Natural killer cell (primary cell): ENCODE measurements around the gene PPP2R1A. TPM values are rescaled to one million over a fixed set of nuclear protein-coding genes. Genes with fewer than 3 reads are reported as not detected.

Experiments
- ATAC-seq, 3 donors: fragments of 150-1000 bp in 2 of 3; fragments of 200-7000 bp in 1 of 3; cut with Tn5 transposase; 1 replicate in 1 of 3; 2 replicates in 2 of 3; pipeline ENCODE4 v1.10.0; 2021; ENCODE audit warnings: mild to moderate bottlenecking in 2 of 3, moderate library complexity in 2 of 3
- DNase-seq, 2 donors: peaks; one replicate each; pipeline versions ENCODE4 v3.0.0 to v3.0.0-alpha.2; 2013 to 2021; ENCODE audit warnings: mixed read lengths in 1 of 2
- H3K27ac ChIP-seq: one replicate; pipeline ENCODE4 v1.5.1; 2013; ENCODE audit warnings: mild to moderate bottlenecking, low read length
- H3K27me3 ChIP-seq: one replicate; pipeline ENCODE4 v1.6.1; 2013; ENCODE audit warnings: low read length; ENCODE audit not compliant: control insufficient read depth, insufficient read depth
- H3K36me3 ChIP-seq: one replicate; pipeline ENCODE4 v1.6.1; 2013; ENCODE audit warnings: low read length; ENCODE audit not compliant: control insufficient read depth, insufficient read depth
- H3K4me1 ChIP-seq: one replicate; pipeline ENCODE4 v1.6.1; 2013; ENCODE audit warnings: low read length; ENCODE audit not compliant: control insufficient read depth, insufficient read depth
- H3K4me3 ChIP-seq: one replicate; pipeline ENCODE4 v1.5.1; 2013; ENCODE audit warnings: low read length
- H3K9me3 ChIP-seq: one replicate; pipeline ENCODE4 v1.6.1; 2013; ENCODE audit warnings: low read length; ENCODE audit not compliant: control insufficient read depth, insufficient read depth
- H3K27ac Mint-ChIP-seq, 2 donors: one replicate each; pipeline ENCODE4 v1.8.0; 2022; ENCODE audit warnings: mild to moderate bottlenecking in 2 of 2, mixed read lengths in 2 of 2, moderate library complexity in 1 of 2
- H3K27me3 Mint-ChIP-seq, 2 donors: one replicate each; pipeline ENCODE4 v1.8.0; 2022; ENCODE audit warnings: low read depth in 2 of 2, mixed read lengths in 2 of 2
- H3K36me3 Mint-ChIP-seq: one replicate; pipeline ENCODE4 v1.8.0; 2022; ENCODE audit warnings: mixed read lengths
- H3K4me1 Mint-ChIP-seq, 2 donors: one replicate each; pipeline ENCODE4 v1.8.0; 2022; ENCODE audit warnings: mixed read lengths in 2 of 2
- H3K4me3 Mint-ChIP-seq: one replicate; pipeline ENCODE4 v1.8.0; 2022; ENCODE audit warnings: mild to moderate bottlenecking, moderate library complexity, mixed read lengths
- H3K9me3 Mint-ChIP-seq, 2 donors: one replicate each; pipeline ENCODE4 v1.8.0; 2022; ENCODE audit warnings: mixed read lengths in 2 of 2
- CTCF ChIP-seq: fragments of 200-600 bp; IDR thresholded peaks from one replicate; pipeline ENCODE4 v1.8.0; 2022; ENCODE audit warnings: antibody characterized with exemption
- WGBS: methylation state at CpG from one replicate; pipeline ENCODE4 v1.1.7; 2013; ENCODE audit warnings: missing lambda C conversion rate; ENCODE audit not compliant: insufficient coverage; 5-methylcytosine and 5-hydroxymethylcytosine counted together
- intact Hi-C: fragments of 100-400 bp; cut with micrococcal nuclease; formaldehyde crosslinking; loops from one replicate; pipeline ENCODE4 v1.14.2; 2022
- total RNA-seq, 4 donors: library from RNA; stranded (reverse); fragments of 120-200 nt in 1 of 4; gene quantifications; one replicate each; pipeline versions ENCODE4 v1.2.3 to v1.2.4, GENCODE V29; 2013 to 2022

The PPP2R1A gene
- total RNA-seq, 3 donors from 2014 or later (not counting 1 experiment from before 2014, with no cell fraction given) = 221 to 256 (median 232) TPM

- peak overlapping the region; percentile 86 for H3K4me3 Mint-ChIP-seq
- ATAC-seq (peak; percentile 64 to 68 (median 65)), DNase-seq (no peak)
- H3K27ac ChIP-seq = peak overlapping the region; percentile 66
- intact Hi-C loops = no loop called here
- no peaks in the 10 kb centered on the region for H3K36me3 ChIP-seq
- H3K27me3 Mint-ChIP-seq = no peaks in the 10 kb centered on the region
- 52% methylated on average over 10 of the region's 10 CpGs for WGBS
- no peaks in the 10 kb centered on the region for H3K9me3 ChIP-seq
- no peaks in the 10 kb centered on the region for H3K27me3 ChIP-seq
- H3K4me3 ChIP-seq = no peak overlapping the region
- H3K4me1 ChIP-seq = peaks cover 73% of the 10 kb centered on the region
- H3K4me1 Mint-ChIP-seq = peaks cover 42% of the 10 kb centered on the region in 2 donors
- TF ChIP-seq CTCF = no peak
- peak overlapping the region; percentile 87 to 91 for H3K27ac Mint-ChIP-seq
- H3K9me3 Mint-ChIP-seq = no peaks in the 10 kb centered on the region
- H3K36me3 Mint-ChIP-seq = no peaks in the 10 kb centered on the region
These were observed 13.3 kb upstream of the PPP2R1A start for GRCh38 chr19:52176574-52176973.

- TF ChIP-seq CTCF = no peak
- Mint-ChIP-seq H3K4me3 (no peak overlapping the region), H3K27me3 (no peaks in the 10 kb centered on the region), H3K27ac (no peak overlapping the region), H3K36me3 (no peaks in the 10 kb centered on the region), H3K4me1 (peaks cover 30 to 36% of the 10 kb centered on the region in 2 donors), H3K9me3 (no peaks in the 10 kb centered on the region)
- H3K9me3 ChIP-seq = no peaks in the 10 kb centered on the region
- H3K4me1 ChIP-seq = peaks cover 32% of the 10 kb centered on the region
- ATAC-seq = no peak
- H3K4me3 ChIP-seq = no peak overlapping the region
- H3K27ac ChIP-seq = no peak overlapping the region
- no peaks in the 10 kb centered on the region for H3K27me3 ChIP-seq
- H3K36me3 ChIP-seq = no peaks in the 10 kb centered on the region
- no peak for DNase-seq
- intact Hi-C loops = no loop called here
- WGBS = no CpG with 5 or more reads among the region's 1 CpG
These were observed 2.4 kb upstream of the PPP2R1A start for GRCh38 chr19:52187407-52187806.

GRCh38 chr19:52188822-52189734, 774 bp upstream of the PPP2R1A start:
- Histone ChIP-seq H3K27me3 (no peaks in the 10 kb centered on the region), H3K9me3 (no peaks in the 10 kb centered on the region), H3K27ac (peak overlapping the region; percentile 87), H3K4me3 (peak overlapping the region; percentile 41), H3K36me3 (peaks cover 3% of the 10 kb centered on the region), H3K4me1 (peaks cover 36% of the 10 kb centered on the region)
- Mint-ChIP-seq H3K36me3 (peaks cover 6% of the 10 kb centered on the region), H3K27ac (peak overlapping the region; percentile 99), H3K4me1 (peaks cover 44 to 48% of the 10 kb centered on the region in 2 donors), H3K4me3 (peak overlapping the region; percentile 99), H3K9me3 (no peaks in the 10 kb centered on the region), H3K27me3 (no peaks in the 10 kb centered on the region)
- no peak for TF ChIP-seq CTCF
- intact Hi-C loops = loop anchor here (1.0 kb wide), 3 partner anchors 18 to 141 kb away; partner anchors contain the start of genes ZNF432, ZNF616 and ZNF836
- DNase-seq (no peak), ATAC-seq (no peak)
- WGBS = 12% methylated on average over 31 of the region's 32 CpGs
